IPS-NIHi7 (cell line): ENCODE measurements around the gene TAGLN3.
A peak's percentile ranks its signal among the peaks of the same experiment; 100 is the strongest.

Experiments
- DNase-seq: peaks from one replicate; pipeline ENCODE4 v3.0.0; 2012; ENCODE audit warnings: mixed read lengths; ENCODE audit errors: extremely low spot score

The TAGLN3 gene

GRCh38 chr3:111998636-111999483, at the start of gene TAGLN3:
Gene TAGLN3 (plus strand): TSS chr3:111998922. CDS start chr3:111999423, 501 bp downstream.
- DNase-seq, result peak; percentile 66

- no peak for DNase-seq
Measured at GRCh38 chr3:111949712-111950111, 49.0 kb upstream of the TAGLN3 start.

DNA sequence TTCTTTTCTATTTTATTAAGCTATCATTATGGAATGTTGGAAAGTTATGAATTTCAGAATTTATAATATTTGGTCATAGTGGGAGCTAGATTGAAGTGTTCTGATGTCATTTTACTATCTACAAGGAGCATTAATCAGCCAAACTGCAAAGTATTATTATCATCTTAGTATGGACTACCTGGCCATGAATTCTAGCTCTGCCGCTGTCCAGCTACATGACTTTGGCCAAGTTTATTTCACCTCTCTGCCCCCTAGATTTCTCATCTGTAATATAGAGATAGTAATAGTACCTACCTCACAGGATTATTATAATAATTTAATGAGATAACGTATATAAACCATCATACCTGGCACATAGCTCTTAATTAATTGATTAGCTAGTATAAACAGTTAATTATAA, 47.7 kb upstream of the TAGLN3 start:
- no peak for DNase-seq

- no peak for DNase-seq
Measured at GRCh38 chr3:111952086-111952485, 46.6 kb upstream of the TAGLN3 start.

- no peak for DNase-seq
Measured at GRCh38 chr3:111952866-111953450, 45.8 kb upstream of the TAGLN3 start.

- no peak for DNase-seq
Measured at GRCh38 chr3:111954228-111954990, 44.3 kb upstream of the TAGLN3 start.

DNA sequence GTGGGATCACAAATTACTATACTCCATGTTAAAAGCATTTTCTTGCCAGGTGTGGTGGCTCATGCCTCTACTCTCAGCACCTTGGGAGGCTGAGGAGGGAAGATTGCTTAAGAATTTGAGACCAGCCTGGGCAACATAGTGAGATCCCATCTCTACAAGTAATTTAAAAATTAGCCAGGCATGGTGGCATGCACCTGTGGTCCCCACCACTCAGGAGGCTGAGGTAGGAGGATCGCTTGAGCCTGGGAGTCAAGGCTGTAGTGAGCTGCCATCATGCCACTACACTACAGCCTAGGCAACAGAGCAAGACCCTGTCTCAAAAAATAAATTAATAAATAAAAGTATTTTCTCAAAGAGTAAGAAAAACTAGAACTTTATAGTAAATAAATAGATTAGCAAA, 42.8 kb upstream of the TAGLN3 start:
- no peak for DNase-seq

GRCh38 chr3:111956449-111956848, 42.3 kb upstream of the TAGLN3 start:
- DNase-seq, result no peak

DNA sequence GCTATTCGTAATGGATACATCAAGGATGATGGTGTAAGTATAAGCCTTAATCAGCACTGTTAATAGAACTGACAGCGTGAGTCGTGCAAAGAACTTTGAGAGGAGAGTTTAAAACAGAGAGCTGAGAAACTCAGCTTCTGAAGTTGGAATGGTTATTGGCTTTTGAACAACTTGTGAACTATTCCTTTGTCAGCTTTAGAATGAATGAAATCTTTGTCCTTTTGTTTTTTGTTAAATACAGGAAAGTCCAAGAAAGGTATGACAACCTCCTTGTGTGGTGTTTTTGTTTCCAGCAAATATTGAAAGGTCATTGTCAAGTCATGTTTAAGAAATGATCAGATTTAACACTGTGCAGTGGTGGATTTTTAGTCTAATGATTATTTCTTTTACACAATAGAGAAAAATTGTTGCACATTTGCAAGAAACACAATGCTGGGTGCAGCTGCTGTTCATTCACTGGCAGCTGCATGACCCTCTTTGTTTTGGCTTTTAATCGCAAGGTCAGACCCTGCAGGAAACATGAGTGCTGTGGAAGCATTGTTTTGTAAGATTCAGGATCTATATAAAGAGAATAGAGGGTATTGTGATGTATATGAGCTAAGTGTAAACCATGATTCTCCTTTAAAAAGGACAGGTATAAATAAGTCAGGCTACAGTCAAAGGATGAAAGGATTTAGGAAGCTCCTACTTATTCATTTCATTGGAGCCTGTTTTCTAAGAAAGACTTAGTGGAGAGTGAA, 41.6 kb upstream of the TAGLN3 start:
- DNase-seq, result peak; percentile 16

DNA sequence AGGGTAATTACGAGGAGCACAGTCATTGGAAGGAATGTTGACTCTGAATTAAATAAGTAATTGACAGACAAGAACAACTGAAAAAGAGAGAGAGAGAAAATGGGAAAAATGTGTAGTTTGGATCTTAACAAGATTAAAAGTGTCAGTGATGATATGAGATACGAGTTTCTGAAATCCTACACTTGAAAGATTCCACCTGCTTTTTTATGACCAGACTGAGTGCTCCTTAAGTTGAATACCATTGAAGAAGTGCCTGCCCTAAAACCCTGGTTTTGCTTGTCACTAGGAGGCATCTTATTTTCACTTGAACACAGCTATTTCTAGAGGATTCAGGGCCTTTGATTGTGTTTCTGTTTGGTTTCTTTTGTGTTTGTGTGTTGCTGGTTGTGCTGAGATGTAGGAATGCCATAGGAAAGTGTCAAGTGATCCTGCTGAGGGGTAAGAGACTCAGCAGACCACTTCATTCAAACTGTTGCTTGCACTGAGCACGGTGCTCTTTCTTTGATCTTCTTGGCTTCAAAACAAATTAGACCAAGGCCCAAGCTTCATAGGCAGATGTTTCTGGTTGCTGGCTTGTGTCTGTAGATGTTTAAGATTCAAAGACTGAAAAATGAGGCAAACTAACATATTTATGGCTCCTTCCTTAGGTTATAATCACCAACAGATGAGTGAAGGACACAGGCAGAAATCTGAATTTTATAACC, 37.1 kb upstream of the TAGLN3 start:
- no peak for DNase-seq

- DNase-seq, result no peak
Measured at GRCh38 chr3:111963424-111963823, 35.3 kb upstream of the TAGLN3 start.

DNA sequence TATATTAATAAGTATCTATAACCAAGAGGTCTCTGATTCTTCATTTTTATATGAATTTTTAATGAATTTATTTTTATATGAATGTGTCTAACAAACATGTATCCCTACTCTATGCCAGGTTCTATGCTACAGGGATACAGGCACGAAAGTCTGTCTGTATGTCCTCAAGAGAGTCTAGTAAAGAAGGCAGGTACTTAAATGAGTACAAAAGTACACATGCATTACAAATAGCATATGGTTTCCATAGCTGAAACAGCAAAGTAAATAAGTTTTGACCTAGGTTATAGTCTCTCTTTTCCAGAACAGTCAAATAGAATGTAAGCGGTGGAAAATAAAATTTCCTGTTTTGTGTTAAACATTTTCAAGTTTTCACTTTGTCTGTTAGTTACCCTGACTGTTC, 33.2 kb upstream of the TAGLN3 start:
- DNase-seq, result no peak

GRCh38 chr3:111967068-111967467, 31.7 kb upstream of the TAGLN3 start:
- no peak for DNase-seq

GRCh38 chr3:111967651-111968274, 31.0 kb upstream of the TAGLN3 start:
- DNase-seq, result peak; percentile 69

GRCh38 chr3:111968319-111969054, 30.2 kb upstream of the TAGLN3 start:
- no peak for DNase-seq

DNA sequence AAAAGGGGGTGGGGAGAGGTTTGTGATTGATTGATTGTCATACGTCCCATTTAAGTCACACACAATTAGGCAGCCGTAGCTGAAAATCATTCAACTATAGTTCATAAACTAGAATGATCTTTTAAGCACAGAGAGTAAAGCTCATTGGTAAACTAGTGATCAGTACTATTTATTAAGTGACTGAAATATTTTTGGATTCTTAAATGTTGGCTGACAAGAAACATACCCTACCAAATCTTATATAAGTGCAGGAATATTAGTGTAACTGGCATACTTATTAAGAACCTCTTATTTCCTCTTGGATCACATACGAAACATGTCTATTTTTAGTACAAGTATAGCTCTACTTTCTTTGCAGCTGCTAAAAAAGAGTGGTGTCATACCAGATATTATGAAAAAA, 28.3 kb upstream of the TAGLN3 start:
- DNase-seq, result no peak

DNA sequence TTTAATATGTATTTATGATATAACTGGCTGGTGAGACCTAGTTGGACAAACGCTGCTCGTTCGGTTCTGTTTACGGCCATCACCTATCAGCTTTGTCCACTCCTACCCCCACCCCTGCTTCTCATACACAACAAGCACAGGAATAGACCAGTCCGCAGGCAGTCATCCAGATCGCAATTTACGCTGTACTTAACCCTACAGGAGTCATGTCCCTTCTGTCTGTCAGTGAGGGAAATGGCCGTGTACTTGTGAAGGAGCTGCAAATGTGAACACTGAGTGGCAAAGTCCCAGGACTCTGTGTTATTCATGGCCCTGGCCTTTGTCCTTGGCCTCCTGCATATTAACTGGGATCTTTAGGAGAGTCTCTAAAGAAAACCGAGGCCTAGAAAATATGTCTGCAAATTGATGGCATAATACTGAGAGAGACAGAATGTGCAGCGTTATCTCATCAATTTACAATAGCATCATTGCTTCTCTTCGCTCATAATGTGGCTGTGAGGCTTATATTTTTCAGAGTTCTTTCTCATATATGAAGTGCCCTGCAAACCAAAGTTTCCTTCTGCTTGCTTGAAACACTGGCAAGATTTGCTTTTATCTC, 27.1 kb upstream of the TAGLN3 start:
- no peak for DNase-seq

DNA sequence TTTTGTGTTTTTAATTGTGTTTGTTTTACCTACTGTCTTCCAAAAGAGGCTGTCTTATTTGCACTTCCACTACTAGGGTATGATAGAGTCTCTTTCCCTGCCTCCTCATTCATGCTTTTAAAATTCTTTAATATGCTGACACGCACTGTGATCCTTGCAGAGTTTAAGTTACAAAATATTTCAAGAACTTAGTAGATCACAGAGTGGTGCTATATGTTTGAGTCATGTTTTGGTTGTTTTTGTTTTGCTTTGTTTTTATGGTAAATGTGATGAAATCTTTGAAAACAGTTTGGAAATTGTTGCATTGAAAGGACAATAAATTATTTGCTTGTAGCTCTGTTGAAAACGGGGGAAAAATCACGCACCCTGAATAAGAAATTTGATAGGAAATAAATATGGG, 25.8 kb upstream of the TAGLN3 start:
- no peak for DNase-seq

DNA sequence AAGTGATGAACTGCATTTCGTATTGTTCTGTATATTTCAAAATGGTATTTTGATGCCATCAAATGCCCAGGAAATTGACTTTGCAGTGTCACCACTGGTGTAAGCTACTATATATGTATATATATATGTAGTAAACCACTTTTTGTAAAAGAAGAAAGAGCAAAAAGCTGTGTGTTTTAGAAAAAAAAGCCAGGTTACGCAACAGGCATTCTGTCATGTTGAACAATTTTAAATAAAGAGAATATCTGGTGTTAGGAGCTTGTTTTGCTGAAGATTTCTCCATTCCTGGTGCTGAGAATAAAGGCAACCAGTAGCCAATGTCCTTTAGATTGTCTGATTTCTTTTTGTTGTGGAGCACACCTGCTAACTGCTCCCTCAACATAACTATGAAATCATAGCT, 23.6 kb upstream of the TAGLN3 start:
- DNase-seq, result no peak

- DNase-seq, result no peak
Measured at GRCh38 chr3:111976254-111976653, 22.5 kb upstream of the TAGLN3 start.
